ENCODE measurements around the gene GFRA4.
"Not testable (repeated sequence)": the region's sequence is repeated elsewhere in the genome, so short reads cannot be mapped to it uniquely, and the experiment has no call there.

The GFRA4 gene

GRCh38 chr20:3622406-3622805 is 40.8 kb downstream of the GFRA4 start:
- Histone ChIP-seq H2AFZ (ENCODE audit: insufficient read depth, low read length, poor library complexity) (no peak overlapping the region), H2BK5ac (ENCODE audit: low read depth, low read length, poor library complexity) (no peak overlapping the region), H3K4me1 (ENCODE audit: control insufficient read depth in 1 of 2, insufficient read depth in 2 of 2, low read length in 2 of 2) (no peaks in the 10 kb centered on the region), H3K9ac (ENCODE audit: low read length) (no peak overlapping the region), H3K18ac (ENCODE audit: low read length) (no peak overlapping the region), H3K36me3 (ENCODE audit: control insufficient read depth in 1 of 2, insufficient read depth in 2 of 2, low read length in 2 of 2) (peaks cover 0 to 3% of the 10 kb centered on the region in 2 experiments), H3K79me2 (ENCODE audit: control insufficient read depth, insufficient read depth, low read length, poor library complexity) (no peaks in the 10 kb centered on the region), H3K9me3 (ENCODE audit: insufficient read depth, low read depth, low read length) (no peaks in the 10 kb centered on the region), H3K79me1 (ENCODE audit: low read length) (no peaks in the 10 kb centered on the region), H4K8ac (ENCODE audit: low read depth, low read length) (no peak overlapping the region), H3K14ac (ENCODE audit: low read length) (no peak overlapping the region), H3K4me3 (ENCODE audit: low read depth, low read length) (no peak overlapping the region), H3K27ac (ENCODE audit: low read depth, low read length) (no peak overlapping the region), H4K91ac (ENCODE audit: low read depth, low read length) (no peak overlapping the region), H2BK120ac (ENCODE audit: insufficient read depth, low read length, poor library complexity) (no peak overlapping the region), H2BK12ac (ENCODE audit: low read length) (no peak overlapping the region), H2AK5ac (ENCODE audit: low read length) (no peak overlapping the region), H3K4ac (ENCODE audit: low read depth, low read length) (no peak overlapping the region), H4K12ac (ENCODE audit: low read depth, low read length) (no peak overlapping the region), H3K4me2 (ENCODE audit: low read length) (no peak overlapping the region), H3K27me3 (ENCODE audit: insufficient read depth, low read length) (no peaks in the 10 kb centered on the region), H3K23ac (ENCODE audit: low read length) (no peak overlapping the region)
- WGBS (ENCODE audit: extremely low coverage, insufficient coverage, insufficient read length): no CpG with 5 or more reads among the region's 4 CpGs
- no peak for DNase-seq

GRCh38 chr20:3621111-3621510 is 42.1 kb downstream of the GFRA4 start:
- H3K4me2 ChIP-seq (ENCODE audit: low read length): no peak overlapping the region
- no peak overlapping the region for H2AFZ ChIP-seq (ENCODE audit: insufficient read depth, low read length, poor library complexity)
- no peak overlapping the region for H4K8ac ChIP-seq (ENCODE audit: low read depth, low read length)
- H3K9me3 ChIP-seq (ENCODE audit: insufficient read depth, low read depth, low read length): no peaks in the 10 kb centered on the region
- H3K4me3 ChIP-seq (ENCODE audit: low read depth, low read length): no peak overlapping the region
- no peak overlapping the region for H3K4ac ChIP-seq (ENCODE audit: low read depth, low read length)
- no peak overlapping the region for H3K9ac ChIP-seq (ENCODE audit: low read length)
- no peak overlapping the region for H3K27ac ChIP-seq (ENCODE audit: low read depth, low read length)
- no peaks in the 10 kb centered on the region for H3K79me2 ChIP-seq (ENCODE audit: control insufficient read depth, insufficient read depth, low read length, poor library complexity)
- H3K27me3 ChIP-seq (ENCODE audit: insufficient read depth, low read length): no peaks in the 10 kb centered on the region
- H4K91ac ChIP-seq (ENCODE audit: low read depth, low read length): no peak overlapping the region
- no CpG with 5 or more reads among the region's 8 CpGs for WGBS (ENCODE audit: extremely low coverage, insufficient coverage, insufficient read length)
- H3K79me1 ChIP-seq (ENCODE audit: low read length): no peaks in the 10 kb centered on the region
- H2BK12ac ChIP-seq (ENCODE audit: low read length): no peak overlapping the region
- no peak overlapping the region for H3K23ac ChIP-seq (ENCODE audit: low read length)
- no peak overlapping the region for H3K14ac ChIP-seq (ENCODE audit: low read length)
- H3K18ac ChIP-seq (ENCODE audit: low read length): no peak overlapping the region
- H2BK120ac ChIP-seq (ENCODE audit: insufficient read depth, low read length, poor library complexity): no peak overlapping the region
- H2BK5ac ChIP-seq (ENCODE audit: low read depth, low read length, poor library complexity): no peak overlapping the region
- DNase-seq: peak in 1 of 2 donors; percentile 3
- H3K4me1 ChIP-seq (ENCODE audit: control insufficient read depth in 1 of 2, insufficient read depth in 2 of 2, low read length in 2 of 2): peaks cover 0 to 1% of the 10 kb centered on the region in 2 experiments
- no peak overlapping the region for H2AK5ac ChIP-seq (ENCODE audit: low read length)
- H3K36me3 ChIP-seq (ENCODE audit: control insufficient read depth in 1 of 2, insufficient read depth in 2 of 2, low read length in 2 of 2): peaks cover 0 to 3% of the 10 kb centered on the region in 2 experiments
- H4K12ac ChIP-seq (ENCODE audit: low read depth, low read length): no peak overlapping the region

GRCh38 chr20:3616250-3616649 is 46.9 kb downstream of the GFRA4 start:
- no peak overlapping the region for H3K14ac ChIP-seq (ENCODE audit: low read length)
- no peak overlapping the region for H2AK5ac ChIP-seq (ENCODE audit: low read length)
- no peaks in the 10 kb centered on the region for H3K9me3 ChIP-seq (ENCODE audit: insufficient read depth, low read depth, low read length)
- H3K79me2 ChIP-seq (ENCODE audit: control insufficient read depth, insufficient read depth, low read length, poor library complexity): no peaks in the 10 kb centered on the region
- WGBS (ENCODE audit: extremely low coverage, insufficient coverage, insufficient read length): no CpG with 5 or more reads among the region's 4 CpGs
- peaks cover 0 to 2% of the 10 kb centered on the region in 2 experiments for H3K4me1 ChIP-seq (ENCODE audit: control insufficient read depth in 1 of 2, insufficient read depth in 2 of 2, low read length in 2 of 2)
- H3K4me3 ChIP-seq (ENCODE audit: low read depth, low read length): no peak overlapping the region
- H2BK12ac ChIP-seq (ENCODE audit: low read length): no peak overlapping the region
- no peak overlapping the region for H2BK120ac ChIP-seq (ENCODE audit: insufficient read depth, low read length, poor library complexity)
- no peaks in the 10 kb centered on the region for H3K27me3 ChIP-seq (ENCODE audit: insufficient read depth, low read length)
- H2AFZ ChIP-seq (ENCODE audit: insufficient read depth, low read length, poor library complexity): no peak overlapping the region
- no peak overlapping the region for H4K91ac ChIP-seq (ENCODE audit: low read depth, low read length)
- H3K36me3 ChIP-seq (ENCODE audit: control insufficient read depth in 1 of 2, insufficient read depth in 2 of 2, low read length in 2 of 2): peaks cover 0 to 4% of the 10 kb centered on the region in 2 experiments
- no peaks in the 10 kb centered on the region for H3K79me1 ChIP-seq (ENCODE audit: low read length)
- H3K9ac ChIP-seq (ENCODE audit: low read length): no peak overlapping the region
- H3K23ac ChIP-seq (ENCODE audit: low read length): no peak overlapping the region
- no peak overlapping the region for H4K8ac ChIP-seq (ENCODE audit: low read depth, low read length)
- no peak overlapping the region for H3K18ac ChIP-seq (ENCODE audit: low read length)
- no peak overlapping the region for H4K12ac ChIP-seq (ENCODE audit: low read depth, low read length)
- no peak overlapping the region for H3K4me2 ChIP-seq (ENCODE audit: low read length)
- no peak overlapping the region for H2BK5ac ChIP-seq (ENCODE audit: low read depth, low read length, poor library complexity)
- no peak overlapping the region for H3K27ac ChIP-seq (ENCODE audit: low read depth, low read length)
- DNase-seq: no peak
- no peak overlapping the region for H3K4ac ChIP-seq (ENCODE audit: low read depth, low read length)

- H2BK5ac ChIP-seq (ENCODE audit: low read depth, low read length, poor library complexity); H4K91ac ChIP-seq (ENCODE audit: low read depth, low read length); H3K4me1 ChIP-seq (ENCODE audit: control insufficient read depth in 1 of 2, insufficient read depth in 2 of 2, low read length in 2 of 2); H3K4me2 ChIP-seq (ENCODE audit: low read length); H3K36me3 ChIP-seq (ENCODE audit: control insufficient read depth in 1 of 2, insufficient read depth in 2 of 2, low read length in 2 of 2); H3K14ac ChIP-seq (ENCODE audit: low read length); H3K18ac ChIP-seq (ENCODE audit: low read length); H3K9me3 ChIP-seq (ENCODE audit: insufficient read depth, low read depth, low read length); H3K27ac ChIP-seq (ENCODE audit: low read depth, low read length); H3K23ac ChIP-seq (ENCODE audit: low read length); H3K9ac ChIP-seq (ENCODE audit: low read length); H3K27me3 ChIP-seq (ENCODE audit: insufficient read depth, low read length); H4K8ac ChIP-seq (ENCODE audit: low read depth, low read length); H3K4me3 ChIP-seq (ENCODE audit: low read depth, low read length); H3K79me1 ChIP-seq (ENCODE audit: low read length); H4K12ac ChIP-seq (ENCODE audit: low read depth, low read length); H3K4ac ChIP-seq (ENCODE audit: low read depth, low read length); H2BK12ac ChIP-seq (ENCODE audit: low read length); H2BK120ac ChIP-seq (ENCODE audit: insufficient read depth, low read length, poor library complexity); H2AK5ac ChIP-seq (ENCODE audit: low read length); H3K79me2 ChIP-seq (ENCODE audit: control insufficient read depth, insufficient read depth, low read length, poor library complexity); H2AFZ ChIP-seq (ENCODE audit: insufficient read depth, low read length, poor library complexity); DNase-seq: not testable (repeated sequence)
- no CpG with 5 or more reads among the region's 13 CpGs for WGBS (ENCODE audit: extremely low coverage, insufficient coverage, insufficient read length)
These were observed 47.9 kb downstream of the GFRA4 start for GRCh38 chr20:3615171-3615840.
